Astrocyte of the spinal cord (primary cell): ENCODE data around the gene CGB2.
"Not testable (repeated sequence)": the region's sequence is repeated elsewhere in the genome, so short reads cannot be mapped to it uniquely, and the experiment has no call there.

Experiments
- DNase-seq: peaks from one replicate; pipeline ENCODE4 v3.0.0; 2011; ENCODE audit warnings: low read depth, low spot score
- H3K4me3 ChIP-seq: 2 replicates; pipeline ENCODE4 v1.5.1; 2011; ENCODE audit warnings: low read depth, mild to moderate bottlenecking, low read length, moderate library complexity
- in situ Hi-C: cut with HindIII; loops from 2 replicates; pipeline ENCODE4 v1.10.0; 2017; ENCODE audit warnings: low sequenced_read_pairs
- TF ChIP-seq, protein P1 (sequence below): IDR thresholded peaks from 2 replicates; pipeline ENCODE4 v1.5.1; 2012; ENCODE audit warnings: low read depth, mild to moderate bottlenecking, low read length, inconsistent platforms

CGB2 gene

DNA sequence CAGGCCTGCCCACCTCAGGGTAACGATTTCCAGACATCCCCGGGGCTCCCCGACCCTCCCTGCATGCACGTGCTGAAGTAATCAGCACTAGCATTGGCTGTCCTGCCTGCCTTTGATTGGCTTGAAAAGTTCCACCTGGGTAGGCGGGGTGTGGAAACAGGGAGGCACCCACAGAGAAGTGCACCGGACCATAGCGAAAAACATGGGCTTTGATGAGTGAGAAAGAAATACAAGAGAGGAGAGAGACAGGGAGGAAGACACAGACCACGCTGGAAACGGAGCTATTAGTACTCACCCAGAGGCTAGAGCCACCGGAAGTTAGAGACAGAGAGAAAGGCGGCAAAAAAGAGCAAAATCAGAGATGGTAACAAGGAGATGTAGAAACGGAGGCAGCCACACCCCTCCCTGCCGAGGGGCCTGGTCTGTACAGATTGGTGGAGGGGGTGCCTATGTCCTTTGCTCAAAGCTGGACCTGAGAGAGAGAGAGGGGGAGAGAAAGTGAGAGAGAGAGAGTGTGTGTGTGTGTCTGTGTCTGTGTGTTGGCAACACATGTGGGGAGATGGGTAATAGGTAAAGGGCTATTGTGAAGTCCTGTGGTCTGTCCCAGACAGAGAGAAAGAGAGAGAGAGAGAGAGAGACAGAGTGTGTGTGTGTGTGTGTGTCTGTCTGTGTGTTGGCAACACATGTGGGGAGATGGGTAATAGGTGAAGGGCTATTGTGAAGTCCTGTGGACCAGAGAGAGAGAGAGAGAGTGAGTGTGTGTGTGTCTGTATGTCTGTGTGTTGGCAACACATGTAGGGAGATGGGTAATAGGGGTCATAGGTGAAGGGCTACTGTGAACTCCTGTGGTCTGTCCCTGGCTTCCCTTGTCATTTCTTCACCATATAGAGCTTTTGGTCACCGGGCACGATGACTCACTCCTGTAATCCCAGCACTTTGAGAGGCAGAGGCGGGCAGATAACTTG is 10.5 kb upstream of the CGB2 start:
- in situ Hi-C loops = no loop called here
- TF ChIP-seq, protein P1, sequence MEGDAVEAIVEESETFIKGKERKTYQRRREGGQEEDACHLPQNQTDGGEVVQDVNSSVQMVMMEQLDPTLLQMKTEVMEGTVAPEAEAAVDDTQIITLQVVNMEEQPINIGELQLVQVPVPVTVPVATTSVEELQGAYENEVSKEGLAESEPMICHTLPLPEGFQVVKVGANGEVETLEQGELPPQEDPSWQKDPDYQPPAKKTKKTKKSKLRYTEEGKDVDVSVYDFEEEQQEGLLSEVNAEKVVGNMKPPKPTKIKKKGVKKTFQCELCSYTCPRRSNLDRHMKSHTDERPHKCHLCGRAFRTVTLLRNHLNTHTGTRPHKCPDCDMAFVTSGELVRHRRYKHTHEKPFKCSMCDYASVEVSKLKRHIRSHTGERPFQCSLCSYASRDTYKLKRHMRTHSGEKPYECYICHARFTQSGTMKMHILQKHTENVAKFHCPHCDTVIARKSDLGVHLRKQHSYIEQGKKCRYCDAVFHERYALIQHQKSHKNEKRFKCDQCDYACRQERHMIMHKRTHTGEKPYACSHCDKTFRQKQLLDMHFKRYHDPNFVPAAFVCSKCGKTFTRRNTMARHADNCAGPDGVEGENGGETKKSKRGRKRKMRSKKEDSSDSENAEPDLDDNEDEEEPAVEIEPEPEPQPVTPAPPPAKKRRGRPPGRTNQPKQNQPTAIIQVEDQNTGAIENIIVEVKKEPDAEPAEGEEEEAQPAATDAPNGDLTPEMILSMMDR = no peak
- no peak for DNase-seq
- H3K4me3 ChIP-seq = no peak overlapping the region

DNA sequence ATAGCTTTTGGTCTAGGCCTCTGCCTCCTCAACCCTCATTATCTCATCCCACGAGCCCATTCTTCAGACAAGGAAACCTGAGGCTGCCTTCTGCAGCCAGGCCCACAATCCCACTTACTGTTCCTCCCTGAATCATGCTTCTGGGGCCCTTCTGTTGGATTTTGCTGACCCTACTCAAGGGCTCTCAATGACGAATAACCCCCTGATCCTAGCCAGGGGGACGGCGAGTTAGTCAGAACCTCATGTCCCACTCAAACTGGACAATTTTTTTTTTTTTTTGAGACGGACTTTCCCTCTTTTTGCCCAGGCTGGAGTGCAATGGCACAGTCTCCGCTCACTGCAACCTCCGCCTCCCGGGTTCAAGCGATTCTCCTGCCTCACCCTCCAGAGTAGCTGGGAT is 9.6 kb upstream of the CGB2 start:
- H3K4me3 ChIP-seq = no peak overlapping the region
- no peak for DNase-seq
- in situ Hi-C loops = no loop called here
- TF ChIP-seq, protein P1 = no peak

DNA sequence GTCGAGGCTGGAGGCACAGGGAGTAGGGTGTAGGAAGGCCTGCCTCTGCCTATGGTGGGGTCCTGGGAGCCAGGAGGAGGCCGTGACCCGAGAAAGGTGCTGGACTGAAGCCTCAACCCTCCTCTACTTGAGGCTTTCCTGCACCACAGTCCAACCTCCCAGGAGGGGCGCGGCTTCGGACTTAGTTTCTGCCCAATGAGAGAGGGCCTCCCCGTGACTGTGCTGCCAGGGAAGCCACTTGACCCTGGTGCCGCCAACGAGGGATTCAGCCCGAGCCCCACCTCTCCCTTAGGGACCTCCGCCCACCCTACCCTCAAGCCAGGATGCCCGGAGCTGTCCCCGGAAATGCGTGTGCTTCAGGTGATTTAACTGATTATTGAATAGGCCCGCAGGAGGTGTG is 7.5 kb upstream of the CGB2 start, which contains the start of gene CGB3:
CGB3 (minus strand) TSS at position 101 of the 400 bp plus-strand sequence. CDS start 362 bp downstream, outside the sequence.
- in situ Hi-C loops, H3K4me3 ChIP-seq, DNase-seq: not testable (repeated sequence)

DNA sequence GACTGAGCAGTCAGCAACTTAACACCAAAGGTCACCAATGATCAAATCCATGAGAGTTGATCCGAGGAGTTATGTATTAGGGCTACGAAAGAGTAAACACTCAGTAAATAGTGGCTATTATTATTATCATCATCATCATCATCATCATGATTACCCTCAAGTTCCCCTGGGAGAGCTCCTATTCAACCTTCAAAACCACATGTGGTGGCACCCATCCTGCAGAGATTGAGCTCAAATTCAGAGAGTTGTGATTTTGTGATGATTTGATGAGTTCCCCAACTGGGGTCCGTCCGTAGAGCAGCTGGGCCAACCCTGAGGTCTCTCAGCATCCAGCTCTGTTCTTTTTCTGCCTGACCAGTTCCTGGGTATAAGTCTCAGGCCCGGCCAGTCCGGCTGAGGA is 6.6 kb upstream of the CGB2 start:
- DNase-seq, H3K4me3 ChIP-seq, in situ Hi-C loops: not testable (repeated sequence)

DNA sequence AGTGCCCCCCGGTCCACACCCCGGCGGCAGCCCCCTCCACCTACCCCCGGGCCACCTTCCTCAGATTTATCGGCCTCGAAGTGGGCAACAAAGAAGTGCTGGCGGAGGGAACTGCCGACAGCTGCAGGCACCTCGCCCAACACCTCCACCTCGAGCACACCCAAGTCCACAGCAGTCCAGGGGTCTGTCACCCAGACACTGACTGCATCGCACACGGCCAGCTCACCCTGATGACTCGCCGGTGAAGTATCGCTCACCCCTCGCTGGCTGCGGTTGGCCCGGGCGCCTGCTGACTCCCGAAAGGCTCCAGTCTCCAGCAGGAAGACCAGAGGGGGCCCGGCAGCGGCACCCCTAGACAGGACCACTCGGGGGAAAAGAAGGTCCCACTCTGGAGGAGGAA is 6.1 kb upstream of the CGB2 start:
- H3K4me3 ChIP-seq, DNase-seq, in situ Hi-C loops: not testable (repeated sequence)

DNA sequence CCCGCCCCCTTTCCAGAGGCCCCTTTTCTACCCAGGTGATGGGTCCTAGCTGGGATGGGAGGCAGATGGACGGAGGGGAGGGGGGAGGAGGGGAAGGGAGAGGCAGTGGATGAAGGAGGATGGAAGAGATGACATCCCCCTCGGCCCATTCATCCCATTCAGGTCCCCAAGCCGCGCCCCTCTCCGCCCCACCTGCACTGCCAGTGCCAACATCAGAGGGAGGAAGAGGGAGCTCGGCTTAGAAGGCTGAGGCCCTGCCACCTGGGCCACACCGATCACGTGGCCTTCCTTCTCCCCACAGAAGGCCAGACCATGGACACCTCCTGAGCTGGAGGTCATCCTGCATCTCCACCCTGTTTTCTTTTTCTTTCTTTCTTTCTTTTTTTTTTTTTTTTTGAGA is 3.0 kb upstream of the CGB2 start:
- DNase-seq, H3K4me3 ChIP-seq, in situ Hi-C loops: not testable (repeated sequence)

DNA sequence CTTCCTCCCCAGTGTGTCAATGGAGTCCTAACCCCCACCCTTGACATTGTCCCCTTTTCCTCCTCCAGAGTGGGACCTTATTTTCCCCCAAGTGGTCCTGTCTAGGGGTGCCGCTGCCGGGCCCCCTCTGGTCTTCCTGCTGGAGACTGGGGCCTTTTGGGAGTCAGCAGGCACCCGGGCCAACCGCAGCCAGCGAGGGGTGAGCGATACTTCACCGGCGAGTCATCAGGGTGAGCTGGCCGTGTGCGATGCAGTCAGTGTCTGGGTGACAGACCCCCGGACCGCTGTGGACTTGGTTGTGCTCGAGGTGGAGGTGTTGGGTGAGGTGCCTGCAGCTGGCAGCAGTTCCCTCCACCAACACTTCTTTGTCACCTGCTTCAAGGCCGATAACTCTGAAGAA is 1.9 kb upstream of the CGB2 start:
- in situ Hi-C loops, H3K4me3 ChIP-seq: not testable (repeated sequence)
- peak; percentile 5 for DNase-seq

DNA sequence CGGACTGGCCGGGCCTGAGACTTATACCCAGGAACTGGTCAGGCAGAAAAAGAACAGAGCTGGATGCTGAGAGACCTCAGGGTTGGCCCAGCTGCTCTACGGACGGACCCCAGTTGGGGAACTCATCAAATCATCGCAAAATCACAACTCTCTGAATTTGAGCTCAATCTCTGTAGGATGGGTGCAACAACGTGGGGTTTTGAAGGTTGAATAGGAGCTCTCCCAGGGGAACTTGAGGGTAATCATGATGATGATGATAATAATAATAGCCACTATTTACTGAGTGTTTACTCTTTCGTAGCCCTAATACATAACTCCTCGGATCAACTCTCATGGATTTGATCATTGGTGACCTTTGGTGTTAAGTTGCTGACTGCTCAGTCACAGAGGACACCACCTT is 1.4 kb upstream of the CGB2 start:
- H3K4me3 ChIP-seq, in situ Hi-C loops, DNase-seq: not testable (repeated sequence)

DNA sequence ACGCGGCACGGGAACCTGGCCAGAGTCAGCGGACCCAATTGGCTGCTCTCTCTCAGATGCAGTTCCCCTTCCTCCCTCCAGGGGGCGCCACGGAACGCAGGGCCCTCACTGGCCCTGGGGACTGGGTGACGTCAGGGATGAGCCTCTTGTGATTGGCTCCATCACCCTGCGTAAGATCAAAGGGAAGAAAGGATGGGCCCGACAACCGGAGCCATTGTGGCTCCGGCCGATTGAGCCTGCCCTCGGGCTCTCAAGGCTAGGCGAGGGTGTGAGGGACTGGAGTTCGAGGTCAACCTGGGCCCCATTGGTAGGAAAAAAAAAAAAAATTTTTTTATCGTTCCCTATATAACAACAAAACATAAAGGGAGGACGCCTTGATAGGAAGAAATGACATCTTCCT is 5.1 kb downstream of the CGB2 start, which contains the start of gene CGB1:
CGB1 (minus strand) TSS at position 81 of the 400 bp plus-strand sequence. CDS start 184 bp downstream, outside the sequence.
- H3K4me3 ChIP-seq, in situ Hi-C loops, DNase-seq: not testable (repeated sequence)
- TF ChIP-seq, protein P1 = peak; percentile 42

DNA sequence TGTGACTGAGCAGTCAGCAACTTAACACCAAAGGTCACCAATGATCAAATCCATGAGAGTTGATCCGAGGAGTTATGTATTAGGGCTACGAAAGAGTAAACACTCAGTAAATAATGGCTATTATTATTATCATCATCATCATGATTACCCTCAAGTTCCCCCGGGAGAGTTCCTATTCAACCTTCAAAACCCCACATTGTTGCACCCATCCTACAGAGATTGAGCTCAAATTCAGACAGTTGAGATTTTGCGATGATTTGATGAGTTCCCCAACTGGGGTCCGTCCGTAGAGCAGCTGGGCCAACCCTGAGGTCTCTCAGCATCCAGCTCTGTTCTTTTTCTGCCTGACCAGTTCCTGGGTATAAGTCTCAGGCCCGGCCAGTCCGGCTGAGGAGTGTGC is 6.4 kb downstream of the CGB2 start:
- DNase-seq, in situ Hi-C loops, H3K4me3 ChIP-seq: not testable (repeated sequence)

DNA sequence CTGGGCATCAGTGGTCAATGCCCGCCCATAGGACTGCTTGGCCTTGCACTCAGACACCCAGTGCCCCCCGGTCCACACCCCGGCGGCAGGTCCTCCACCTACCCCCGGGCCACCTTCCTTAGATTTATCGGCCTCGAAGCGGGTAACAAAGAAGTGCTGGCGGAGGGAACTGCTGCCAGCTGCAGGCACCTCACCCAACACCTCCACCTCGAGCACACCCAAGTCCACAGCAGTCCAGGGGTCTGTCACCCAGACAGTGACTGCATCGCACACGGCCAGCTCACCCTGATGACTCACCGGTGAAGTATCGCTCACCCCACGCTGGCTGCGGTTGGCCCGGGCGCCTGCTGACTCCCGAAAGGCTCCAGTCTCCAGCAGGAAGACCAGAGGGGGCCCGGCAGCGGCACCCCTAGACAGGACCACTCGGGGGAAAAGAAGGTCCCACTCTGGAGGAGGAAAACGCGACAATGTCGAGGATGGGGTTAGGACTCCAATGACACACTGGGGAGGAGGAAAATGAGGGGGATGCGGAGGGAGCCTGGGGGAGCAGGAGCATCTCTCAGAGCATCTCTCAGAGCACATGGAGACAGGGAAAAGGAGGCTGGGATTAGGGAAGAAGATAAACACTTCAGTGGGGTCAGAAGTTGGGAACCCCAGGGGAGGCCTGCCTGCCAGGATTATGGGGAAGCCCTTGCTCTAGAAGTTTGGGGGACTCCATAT is 7.0 kb downstream of the CGB2 start:
- in situ Hi-C loops, H3K4me3 ChIP-seq, DNase-seq: not testable (repeated sequence)

DNA sequence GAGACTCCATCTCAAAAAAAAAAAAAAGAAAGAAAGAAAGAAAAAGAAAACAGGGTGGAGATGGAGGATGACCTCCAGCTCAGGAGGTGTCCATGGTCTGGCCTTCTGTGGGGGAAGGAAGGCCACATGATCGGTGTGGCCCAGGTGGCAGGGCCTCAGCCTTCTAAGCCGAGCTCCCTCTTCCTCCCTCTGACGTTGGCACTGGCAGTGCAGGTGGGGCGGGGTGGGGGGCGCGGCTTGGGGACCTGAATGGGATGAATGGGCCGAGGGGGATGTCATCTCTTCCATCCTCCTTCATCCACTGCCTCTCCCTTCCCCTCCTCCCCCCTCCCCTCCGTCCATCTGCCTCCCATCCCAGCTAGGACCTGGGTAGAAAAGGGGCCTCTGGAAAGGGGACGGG is 8.0 kb downstream of the CGB2 start:
- in situ Hi-C loops, DNase-seq, H3K4me3 ChIP-seq: not testable (repeated sequence)
